HepG2 (cell line): ENCODE results near the gene ZC3H7B. TPM values are rescaled to one million over a fixed set of nuclear protein-coding genes. Genes with fewer than 3 reads are reported as not detected.

ENCODE experiments used
- AFF4 ChIP-seq: sonication (generic); formaldehyde crosslinking; IDR thresholded peaks from 2 replicates; pipeline ENCODE4 v1.4.0; 2020; ENCODE audit warnings: missing genetic modification reagents
- BCL6 ChIP-seq: IDR thresholded peaks from 2 replicates; pipeline ENCODE4 v1.6.1; 2016; ENCODE audit warnings: missing genetic modification reagents, missing compliant biosample characterization
- HMG20B ChIP-seq: conservative IDR thresholded peaks from 2 replicates; pipeline ENCODE4 v1.6.1; 2016; ENCODE audit warnings: missing genetic modification reagents, missing compliant biosample characterization
- HNF4G ChIP-seq, 2 experiments: sonication (generic) in 1 of 2; formaldehyde crosslinking in 1 of 2; IDR thresholded peaks; 2 replicates each; pipeline versions ENCODE4 v1.4.0 to v1.6.1; 2011 to 2020; ENCODE audit warnings: borderline replicate concordance in 2 of 2, low read depth in 2 of 2, mild to moderate bottlenecking in 2 of 2, low read length in 1 of 2, missing genetic modification reagents in 1 of 2, moderate library complexity in 1 of 2
- ISX ChIP-seq: sonication (generic); formaldehyde crosslinking; conservative IDR thresholded peaks from 2 replicates; pipeline ENCODE4 v1.5.0; 2020; ENCODE audit warnings: missing genetic modification reagents
- NCOR1 ChIP-seq: fragments of 200-600 bp; sonication (generic); IDR thresholded peaks from 2 replicates; pipeline ENCODE4 v1.7.0; 2017; ENCODE audit warnings: antibody characterized with exemption, low read length, borderline replicate concordance
- NFYC ChIP-seq: IDR thresholded peaks from 2 replicates; pipeline ENCODE4 v1.6.1; 2016; ENCODE audit warnings: missing genetic modification reagents, missing compliant biosample characterization
- PAF1 ChIP-seq: IDR thresholded peaks from 2 replicates; pipeline ENCODE4 v1.6.1; 2016; ENCODE audit warnings: missing genetic modification reagents, missing compliant biosample characterization
- PITX1 ChIP-seq: sonication (generic); formaldehyde crosslinking; IDR thresholded peaks from 2 replicates; pipeline ENCODE4 v1.5.1; 2020; ENCODE audit warnings: mild to moderate bottlenecking, missing genetic modification reagents
- RBFOX2 ChIP-seq: fragments of 200-400 bp; formaldehyde crosslinking; IDR thresholded peaks from 2 replicates; pipeline ENCODE4 v1.6.1; 2017; ENCODE audit warnings: low read depth, mild to moderate bottlenecking, low read length
- TBP ChIP-seq: sonication (generic); formaldehyde crosslinking; IDR thresholded peaks from 2 replicates; pipeline ENCODE4 v1.5.0; 2020; ENCODE audit warnings: missing genetic modification reagents
- TGIF2 ChIP-seq: IDR thresholded peaks from 2 replicates; pipeline ENCODE4 v1.6.1; 2016; ENCODE audit warnings: control low read depth, missing compliant biosample characterization
- TOPORS ChIP-seq: sonication (generic); formaldehyde crosslinking; IDR thresholded peaks from 2 replicates; pipeline ENCODE4 v1.8.0; 2023; ENCODE audit warnings: mild to moderate bottlenecking, missing genetic modification reagents
- ZBTB26 ChIP-seq: IDR thresholded peaks from 2 replicates; pipeline ENCODE4 v1.6.1; 2016; ENCODE audit warnings: missing compliant biosample characterization, missing genetic modification reagents, borderline replicate concordance
- ZNF138 ChIP-seq: sonication (generic); formaldehyde crosslinking; IDR thresholded peaks from 2 replicates; pipeline ENCODE4 v1.5.0; 2020; ENCODE audit warnings: mild to moderate bottlenecking, low read depth, missing genetic modification reagents
- ZNF205 ChIP-seq: IDR thresholded peaks from 2 replicates; pipeline ENCODE4 v1.6.1; 2018; ENCODE audit warnings: missing biosample characterization, missing genetic modification reagents
- ZNF207 ChIP-seq: fragments of 450-650 bp; IDR thresholded peaks from 2 replicates; pipeline ENCODE4 v1.6.1; 2016; ENCODE audit warnings: antibody characterized with exemption, borderline replicate concordance
- ZNF256 ChIP-seq: sonication (generic); formaldehyde crosslinking; conservative IDR thresholded peaks from 2 replicates; pipeline ENCODE4 v1.4.0; 2020; ENCODE audit warnings: missing genetic modification reagents
- ZNF558 ChIP-seq: sonication (generic); formaldehyde crosslinking; IDR thresholded peaks from 2 replicates; pipeline ENCODE4 v1.9.0; 2022; ENCODE audit warnings: mild to moderate bottlenecking, missing genetic modification reagents, borderline replicate concordance
- ZNF616 ChIP-seq: sonication (generic); formaldehyde crosslinking; IDR thresholded peaks from 2 replicates; pipeline ENCODE4 v1.5.0; 2020; ENCODE audit warnings: low read depth, mild to moderate bottlenecking, missing genetic modification reagents
- ZNF644 ChIP-seq: IDR thresholded peaks from 2 replicates; pipeline ENCODE4 v1.6.1; 2016; ENCODE audit warnings: low read depth
- ZNF652 ChIP-seq: IDR thresholded peaks from 2 replicates; pipeline ENCODE4 v1.6.1; 2016; ENCODE audit warnings: low read depth, borderline replicate concordance
- ZNF776 ChIP-seq: sonication (generic); formaldehyde crosslinking; IDR thresholded peaks from 2 replicates; pipeline ENCODE4 v1.4.0; 2020; ENCODE audit warnings: mild to moderate bottlenecking, missing genetic modification reagents
- polyA plus RNA-seq, 8 experiments: library from polyadenylated mRNA; depleted of rRNA in 3 of 8; stranded (reverse) in 7 of 8; unstranded in 1 of 8; fragments of >200 nt; fragmentation: Illumina TruSeq in 4 of 8; extraction: Trizol in 4 of 8; gene quantifications; 2 replicates each; pipeline versions ENCODE4 v1.2.1 to v1.2.3, GENCODE V29; 2011 to 2016; ENCODE audit warnings: low read depth in 4 of 8, missing spikeins in 1 of 8, mixed read lengths in 1 of 8; ENCODE audit not compliant: insufficient read depth in 1 of 8
- total RNA-seq, 5 experiments: library from RNA; depleted of rRNA; stranded (reverse); fragments of >200 nt; fragmentation: Illumina TruSeq; extraction: Trizol; gene quantifications; 2 replicates each; pipeline ENCODE4 v1.2.3, GENCODE V29; 2016; ENCODE audit warnings: low read depth in 1 of 5
- TF ChIP-seq, protein P1 (sequence below): sonication (generic); formaldehyde crosslinking; IDR thresholded peaks from 2 replicates; pipeline ENCODE4 v1.5.0; 2020; ENCODE audit warnings: mild to moderate bottlenecking, low read depth, missing genetic modification reagents, borderline replicate concordance
- TF ChIP-seq, protein P2 (sequence below): sonication (generic); formaldehyde crosslinking; conservative IDR thresholded peaks from 2 replicates; pipeline ENCODE4 v1.4.0; 2020; ENCODE audit warnings: missing genetic modification reagents

The ZC3H7B gene
- total and polyA plus RNA-seq, 2 of the 13 experiments (the other 11 are each of a cell fraction or from before 2014, with no cell fraction given): 26.4 to 37.2 TPM

GRCh38 chr22:41403532-41404318 lies 102.4 kb downstream of the ZC3H7B start (continued):
- TF ChIP-seq AFF4 (CRISPR knock-in tag) (no peak), PAF1 (no peak), NCOR1 (no peak), TOPORS (CRISPR knock-in tag) (no peak), ZNF207 (no peak), TGIF2 (CRISPR knock-in tag) (0 out of 2 replicates have a peak, but pooled peaks have one; percentile 26), NFYC (CRISPR knock-in tag) (peak; percentile 42; the same call in 1 of the 2 replicates), ZNF652 (CRISPR knock-in tag) (no peak), TBP (CRISPR knock-in tag) (no peak), ISX (CRISPR knock-in tag) (no peak), BCL6 (CRISPR knock-in tag) (peak; percentile 49), PITX1 (CRISPR knock-in tag) (peak; percentile 74; the same call in 1 of the 2 replicates), HMG20B (CRISPR knock-in tag) (no peak), RBFOX2 (no peak), ZNF256 (CRISPR knock-in tag) (no peak), ZNF205 (CRISPR knock-in tag) (no peak), ZNF558 (no peak), ZNF776 (no peak), ZNF138 (CRISPR knock-in tag) (no peak; the same call in 1 of the 2 replicates), HNF4G (IDR thresholded peaks at IDR 0.05; ENCODE audit: borderline replicate concordance, low read depth, low read length) (peak; percentile 5; the same call in 1 of the 2 replicates), HNF4G (CRISPR knock-in tag; IDR thresholded peaks at IDR 0.05; ENCODE audit: borderline replicate concordance, low read depth) (no peak), ZNF644 (CRISPR knock-in tag) (no peak), ZBTB26 (CRISPR knock-in tag) (peak; percentile 77), ZNF616 (CRISPR knock-in tag) (peak; percentile 47; the same call in 1 of the 2 replicates)
- TF ChIP-seq, protein P1, sequence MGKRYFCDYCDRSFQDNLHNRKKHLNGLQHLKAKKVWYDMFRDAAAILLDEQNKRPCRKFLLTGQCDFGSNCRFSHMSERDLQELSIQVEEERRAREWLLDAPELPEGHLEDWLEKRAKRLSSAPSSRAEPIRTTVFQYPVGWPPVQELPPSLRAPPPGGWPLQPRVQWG (CRISPR knock-in tag): no peak
- TF ChIP-seq, protein P2, sequence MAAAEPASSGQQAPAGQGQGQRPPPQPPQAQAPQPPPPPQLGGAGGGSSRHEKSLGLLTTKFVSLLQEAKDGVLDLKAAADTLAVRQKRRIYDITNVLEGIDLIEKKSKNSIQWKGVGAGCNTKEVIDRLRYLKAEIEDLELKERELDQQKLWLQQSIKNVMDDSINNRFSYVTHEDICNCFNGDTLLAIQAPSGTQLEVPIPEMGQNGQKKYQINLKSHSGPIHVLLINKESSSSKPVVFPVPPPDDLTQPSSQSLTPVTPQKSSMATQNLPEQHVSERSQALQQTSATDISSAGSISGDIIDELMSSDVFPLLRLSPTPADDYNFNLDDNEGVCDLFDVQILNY: no peak
